H9 (cell line): Measurements from ENCODE around the gene TUB. TPM values are rescaled to one million over a fixed set of nuclear protein-coding genes. Genes with fewer than 3 reads are reported as not detected.

Experiments
- DNase-seq: peaks from one replicate; pipeline ENCODE4 v3.0.0-alpha.2; 2017
- H2AFZ ChIP-seq: one replicate; pipeline ENCODE4 v1.6.1; 2013; ENCODE audit warnings: mild to moderate bottlenecking, low read length, control low read depth, moderate library complexity
- H2AK5ac ChIP-seq: 2 replicates; pipeline ENCODE4 v1.6.1; 2013; ENCODE audit warnings: low read length, control low read depth, mixed read lengths; ENCODE audit not compliant: insufficient read length
- H2BK120ac ChIP-seq: one replicate; pipeline ENCODE4 v1.6.1; 2013; ENCODE audit warnings: low read depth, mild to moderate bottlenecking, low read length, control low read depth, inconsistent platforms; ENCODE audit not compliant: poor library complexity, severe bottlenecking
- H2BK12ac ChIP-seq: 2 replicates; pipeline ENCODE4 v1.6.1; 2013; ENCODE audit warnings: low read length, control low read depth, mixed read lengths, low read depth; ENCODE audit not compliant: insufficient read length
- H2BK15ac ChIP-seq: 2 replicates; pipeline ENCODE4 v1.6.1; 2013; ENCODE audit warnings: low read depth, low read length, control low read depth
- H2BK20ac ChIP-seq: one replicate; pipeline ENCODE4 v1.6.1; 2013; ENCODE audit warnings: low read depth, mild to moderate bottlenecking, low read length, control low read depth, inconsistent platforms; ENCODE audit not compliant: poor library complexity, severe bottlenecking
- H2BK5ac ChIP-seq: 2 replicates; pipeline ENCODE4 v1.6.1; 2013; ENCODE audit warnings: low read length, control low read depth, mixed read lengths; ENCODE audit not compliant: insufficient read length
- H3K14ac ChIP-seq: 2 replicates; pipeline ENCODE4 v1.6.1; 2013; ENCODE audit warnings: low read length, control low read depth; ENCODE audit not compliant: insufficient read depth
- H3K18ac ChIP-seq: 2 replicates; pipeline ENCODE4 v1.6.1; 2013; ENCODE audit warnings: low read depth, mild to moderate bottlenecking, mixed read lengths, low read length, control low read depth; ENCODE audit not compliant: insufficient read length
- H3K23ac ChIP-seq: 2 replicates; pipeline ENCODE4 v1.6.1; 2013; ENCODE audit warnings: low read length, control low read depth, mixed read lengths, low read depth; ENCODE audit not compliant: insufficient read length
- H3K23me2 ChIP-seq: 2 replicates; pipeline ENCODE4 v1.6.1; 2013; ENCODE audit warnings: low read depth, mild to moderate bottlenecking, mixed read lengths, low read length, control low read depth; ENCODE audit not compliant: insufficient read length, poor library complexity, severe bottlenecking
- H3K27ac ChIP-seq: 2 replicates; pipeline ENCODE4 v1.5.1; 2013; ENCODE audit warnings: low read length, control low read depth, mixed read lengths, low read depth; ENCODE audit not compliant: insufficient read length
- H3K27me3 ChIP-seq: 2 replicates; pipeline ENCODE4 v1.6.1; 2013; ENCODE audit warnings: low read length, control low read depth, inconsistent platforms; ENCODE audit not compliant: insufficient read depth
- H3K4ac ChIP-seq: 2 replicates; pipeline ENCODE4 v1.6.1; 2013; ENCODE audit warnings: low read depth, mild to moderate bottlenecking, control low read depth, inconsistent platforms, low read length, moderate library complexity
- H3K4me1 ChIP-seq: 2 replicates; pipeline ENCODE4 v1.6.1; 2013; ENCODE audit warnings: low read length, control low read depth, inconsistent platforms; ENCODE audit not compliant: insufficient read depth
- H3K4me2 ChIP-seq: 2 replicates; pipeline ENCODE4 v1.6.1; 2013; ENCODE audit warnings: low read length, control low read depth, mixed read lengths; ENCODE audit not compliant: insufficient read length, insufficient read depth
- H3K56ac ChIP-seq: 2 replicates; pipeline ENCODE4 v1.6.1; 2013; ENCODE audit warnings: low read depth, mild to moderate bottlenecking, mixed read lengths, low read length, control low read depth; ENCODE audit not compliant: insufficient read length
- H3K79me1 ChIP-seq: 2 replicates; pipeline ENCODE4 v1.6.1; 2013; ENCODE audit warnings: low read depth, mild to moderate bottlenecking, moderate library complexity, low read length, control low read depth, inconsistent platforms; ENCODE audit not compliant: insufficient read depth, poor library complexity, severe bottlenecking
- H3K79me2 ChIP-seq: 2 replicates; pipeline ENCODE4 v1.6.1; 2013; ENCODE audit warnings: low read length, control low read depth, inconsistent platforms; ENCODE audit not compliant: insufficient read depth
- H3K9ac ChIP-seq: 2 replicates; pipeline ENCODE4 v1.6.1; 2013; ENCODE audit warnings: low read length, control low read depth, mixed read lengths; ENCODE audit not compliant: insufficient read length; ENCODE audit errors: extremely low read depth
- H3K9me3 ChIP-seq: one replicate; pipeline ENCODE4 v1.6.1; 2013; ENCODE audit warnings: low read depth, low read length, inconsistent platforms; ENCODE audit not compliant: control insufficient read depth
- H3T11ph ChIP-seq: one replicate; pipeline ENCODE4 v1.6.1; 2013; ENCODE audit warnings: mild to moderate bottlenecking, low read length, control low read depth, inconsistent platforms
- H4K20me1 ChIP-seq: one replicate; pipeline ENCODE4 v1.6.1; 2013; ENCODE audit not compliant: control insufficient read depth, insufficient read length, insufficient read depth
- H4K5ac ChIP-seq: 2 replicates; pipeline ENCODE4 v1.6.1; 2013; ENCODE audit warnings: low read depth, mild to moderate bottlenecking, mixed read lengths, low read length, control low read depth; ENCODE audit not compliant: insufficient read length
- H4K8ac ChIP-seq: replicated peaks from 2 replicates; pipeline ENCODE4 v1.6.1; 2013; ENCODE audit warnings: low read length, control low read depth, mixed read lengths, low read depth; ENCODE audit not compliant: insufficient read length
- H4K91ac ChIP-seq: 2 replicates; pipeline ENCODE4 v1.6.1; 2013; ENCODE audit warnings: low read depth, mild to moderate bottlenecking, moderate library complexity, mixed read lengths, low read length, control low read depth; ENCODE audit not compliant: insufficient read length
- H3K27ac Mint-ChIP-seq, 3 experiments: 2 replicates in 2 of 3; 3 replicates in 1 of 3; pipeline ENCODE4 v1.8.0; 2020 to 2021; ENCODE audit warnings: mixed read lengths in 3 of 3, mild to moderate bottlenecking in 1 of 3, moderate library complexity in 1 of 3
- H3K27me3 Mint-ChIP-seq: 2 replicates; pipeline ENCODE4 v1.8.0; 2021; ENCODE audit warnings: low read depth, mild to moderate bottlenecking, moderate library complexity, mixed read lengths
- H3K36me3 Mint-ChIP-seq, 3 experiments: 2 replicates in 2 of 3; 3 replicates in 1 of 3; pipeline ENCODE4 v1.8.0; 2020 to 2021; ENCODE audit warnings: low read depth in 3 of 3, mixed read lengths in 3 of 3; ENCODE audit not compliant: insufficient read depth in 1 of 3
- H3K4me1 Mint-ChIP-seq, 2 experiments: 2 replicates each; pipeline ENCODE4 v1.8.0; 2020; ENCODE audit warnings: mixed read lengths in 2 of 2
- H3K4me3 Mint-ChIP-seq, 2 experiments: 2 replicates in 1 of 2; 3 replicates in 1 of 2; pipeline ENCODE4 v1.8.0; 2020 to 2021; ENCODE audit warnings: mild to moderate bottlenecking in 2 of 2, mixed read lengths in 2 of 2, moderate library complexity in 1 of 2
- H3K9me3 Mint-ChIP-seq, 2 experiments: 2 replicates in 1 of 2; 3 replicates in 1 of 2; pipeline ENCODE4 v1.8.0; 2020; ENCODE audit warnings: mild to moderate bottlenecking in 2 of 2, mixed read lengths in 2 of 2, moderate library complexity in 1 of 2
- WGBS: extraction: QIAGEN DNeasy Blood & Tissue Kit; methylation state at CpG from one replicate; pipeline ENCODE4 v1.1.7; 2013; ENCODE audit warnings: missing lambda C conversion rate, low lambda C conversion rate, mixed read lengths; ENCODE audit not compliant: insufficient read length; ENCODE audit errors: extremely low coverage; 5-methylcytosine and 5-hydroxymethylcytosine counted together
- total RNA-seq: library from RNA; stranded (reverse); gene quantifications from 2 replicates; pipeline ENCODE4 v1.2.1, GENCODE V29; 2021
- TF ChIP-seq, protein P1 (sequence below): fragments of 200-600 bp; sonication (generic); conservative IDR thresholded peaks from 3 replicates; pipeline ENCODE4 v1.8.0; 2021; ENCODE audit warnings: antibody characterized with exemption, mild to moderate bottlenecking

The TUB gene
- total RNA-seq, 1 experiment from 2014 or later: 14.8 TPM

GRCh38 chr11:8122173-8122764 lies 41.3 kb downstream of the TUB start:
- no peaks in the 10 kb centered on the region for H3K4me1 ChIP-seq
- H2AK5ac ChIP-seq: no peak overlapping the region
- H3K79me2 ChIP-seq: no peaks in the 10 kb centered on the region
- no peaks in the 10 kb centered on the region for H4K20me1 ChIP-seq
- H3K9me3 Mint-ChIP-seq: peaks cover 3 to 8% of the 10 kb centered on the region in 2 experiments; a peak in 4 of 5 replicates
- no peak overlapping the region for H3K14ac ChIP-seq
- H3K4me3 Mint-ChIP-seq: no peak overlapping the region
- no peaks in the 10 kb centered on the region for H3K79me1 ChIP-seq
- H3K9me3 ChIP-seq: no peaks in the 10 kb centered on the region
- no peaks in the 10 kb centered on the region for H3K27me3 Mint-ChIP-seq
- H3K18ac ChIP-seq: no peak overlapping the region
- H3K4me2 ChIP-seq: no peak overlapping the region
- H3K56ac ChIP-seq: no peak overlapping the region
- no peak overlapping the region for H2BK15ac ChIP-seq
- no peak overlapping the region for H2BK5ac ChIP-seq
- no peak overlapping the region for H3K27ac Mint-ChIP-seq
- TF ChIP-seq, protein P1, sequence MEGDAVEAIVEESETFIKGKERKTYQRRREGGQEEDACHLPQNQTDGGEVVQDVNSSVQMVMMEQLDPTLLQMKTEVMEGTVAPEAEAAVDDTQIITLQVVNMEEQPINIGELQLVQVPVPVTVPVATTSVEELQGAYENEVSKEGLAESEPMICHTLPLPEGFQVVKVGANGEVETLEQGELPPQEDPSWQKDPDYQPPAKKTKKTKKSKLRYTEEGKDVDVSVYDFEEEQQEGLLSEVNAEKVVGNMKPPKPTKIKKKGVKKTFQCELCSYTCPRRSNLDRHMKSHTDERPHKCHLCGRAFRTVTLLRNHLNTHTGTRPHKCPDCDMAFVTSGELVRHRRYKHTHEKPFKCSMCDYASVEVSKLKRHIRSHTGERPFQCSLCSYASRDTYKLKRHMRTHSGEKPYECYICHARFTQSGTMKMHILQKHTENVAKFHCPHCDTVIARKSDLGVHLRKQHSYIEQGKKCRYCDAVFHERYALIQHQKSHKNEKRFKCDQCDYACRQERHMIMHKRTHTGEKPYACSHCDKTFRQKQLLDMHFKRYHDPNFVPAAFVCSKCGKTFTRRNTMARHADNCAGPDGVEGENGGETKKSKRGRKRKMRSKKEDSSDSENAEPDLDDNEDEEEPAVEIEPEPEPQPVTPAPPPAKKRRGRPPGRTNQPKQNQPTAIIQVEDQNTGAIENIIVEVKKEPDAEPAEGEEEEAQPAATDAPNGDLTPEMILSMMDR: no peak
- no peak overlapping the region for H3K27ac ChIP-seq
- no peak overlapping the region for H3K23ac ChIP-seq
- no peaks in the 10 kb centered on the region for H3K27me3 ChIP-seq
- no peak overlapping the region for H3K9ac ChIP-seq
- no peak for DNase-seq
- no peak overlapping the region for H4K91ac ChIP-seq
- H4K5ac ChIP-seq: no peak overlapping the region
- H3K23me2 ChIP-seq: no peaks in the 10 kb centered on the region
- no peak overlapping the region for H3T11ph ChIP-seq
- H3K4me1 Mint-ChIP-seq: peaks cover 0 to 5% of the 10 kb centered on the region in 2 experiments; a peak in 2 of 4 replicates
- no peak overlapping the region for H4K8ac ChIP-seq
- H2AFZ ChIP-seq: no peak overlapping the region
- WGBS: no CpG with 5 or more reads among the region's 1 CpG
- H2BK20ac ChIP-seq: no peak overlapping the region
- no peak overlapping the region for H2BK120ac ChIP-seq
- H2BK12ac ChIP-seq: no peak overlapping the region
- H3K36me3 Mint-ChIP-seq: peaks cover 10 to 16% (median 14%) of the 10 kb centered on the region in 3 experiments
- no peak overlapping the region for H3K4ac ChIP-seq
